CD14-positive monocyte (primary cell): ENCODE data around the gene TMEM183A. TPM values are rescaled to one million over a fixed set of nuclear protein-coding genes. Genes with fewer than 3 reads are reported as not detected.
A peak's percentile ranks its signal among the peaks of the same experiment; 100 is the strongest.

ENCODE experiments used
- DNase-seq, 3 donors: peaks; one replicate each; pipeline ENCODE4 v3.0.0-alpha.2; 2011 to 2022
- H2AFZ ChIP-seq: 2 replicates; pipeline ENCODE4 v1.6.0; 2012; ENCODE audit warnings: mild to moderate bottlenecking, low read depth, low read length, inconsistent platforms; ENCODE audit not compliant: insufficient read depth, poor library complexity, severe bottlenecking
- H3K27ac ChIP-seq, 2 donors: 1 replicate in 1 of 2; 2 replicates in 1 of 2; pipeline ENCODE4 v1.5.1; 2012 to 2013; ENCODE audit warnings: low read length in 2 of 2, control low read depth in 1 of 2, inconsistent platforms in 1 of 2, low read depth in 1 of 2, mild to moderate bottlenecking in 1 of 2
- H3K27me3 ChIP-seq, 2 donors: one replicate each; pipeline versions ENCODE4 v1.6.0 to v1.6.1; 2011 to 2013; ENCODE audit warnings: low read length in 2 of 2; ENCODE audit not compliant: control insufficient read depth in 2 of 2, insufficient read depth in 2 of 2
- H3K36me3 ChIP-seq, 2 donors: replicated peaks in 1 of 2; 1 replicate in 1 of 2; 2 replicates in 1 of 2; pipeline versions ENCODE4 v1.5.1 to v1.6.1; 2012 to 2013; ENCODE audit warnings: low read length in 2 of 2, control low read depth in 1 of 2, inconsistent platforms in 1 of 2, mild to moderate bottlenecking in 1 of 2; ENCODE audit not compliant: insufficient read depth in 2 of 2, control insufficient read depth in 1 of 2
- H3K4me1 ChIP-seq, 2 donors: 1 replicate in 1 of 2; 2 replicates in 1 of 2; pipeline versions ENCODE4 v1.5.1 to v1.6.1; 2012 to 2013; ENCODE audit warnings: low read length in 2 of 2, control low read depth in 1 of 2, inconsistent platforms in 1 of 2, mild to moderate bottlenecking in 1 of 2, moderate library complexity in 1 of 2; ENCODE audit not compliant: insufficient read depth in 2 of 2, control insufficient read depth in 1 of 2
- H3K4me2 ChIP-seq: replicated peaks from 2 replicates; pipeline ENCODE3; 2012; ENCODE audit warnings: low read length, moderate library complexity, mild to moderate bottlenecking; ENCODE audit not compliant: poor library complexity, severe bottlenecking; ENCODE audit errors: extremely low read depth
- H3K4me3 ChIP-seq, 3 experiments: fragments of 200-600 bp in 1 of 3; sonication (generic) in 1 of 3; replicated peaks in 1 of 3; 1 replicate in 2 of 3; 2 replicates in 1 of 3; pipeline ENCODE4 v1.5.1; 2011 to 2013; ENCODE audit warnings: low read length in 3 of 3, mild to moderate bottlenecking in 3 of 3, control low read depth in 2 of 3, low read depth in 2 of 3, inconsistent platforms in 1 of 3, moderate library complexity in 1 of 3
- H3K79me2 ChIP-seq: 2 replicates; pipeline ENCODE4 v1.6.0; 2012; ENCODE audit warnings: mild to moderate bottlenecking, control low read depth, inconsistent platforms, low read length, moderate library complexity; ENCODE audit not compliant: insufficient read depth
- H3K9ac ChIP-seq: 2 replicates; pipeline ENCODE4 v1.6.0; 2017; ENCODE audit warnings: low read length, mild to moderate bottlenecking; ENCODE audit not compliant: insufficient read depth, poor library complexity, severe bottlenecking
- H3K9me3 ChIP-seq, 2 donors: replicated peaks in 1 of 2; 1 replicate in 1 of 2; 2 replicates in 1 of 2; pipeline versions ENCODE4 v1.5.1 to v1.6.1; 2012 to 2013; ENCODE audit warnings: low read length in 2 of 2, control low read depth in 1 of 2; ENCODE audit not compliant: control insufficient read depth in 1 of 2, insufficient read depth in 1 of 2
- H4K20me1 ChIP-seq: 2 replicates; pipeline ENCODE4 v1.6.0; 2012; ENCODE audit warnings: mild to moderate bottlenecking, low read length, control low read depth, moderate library complexity; ENCODE audit not compliant: insufficient read depth
- H3K27ac Mint-ChIP-seq, 7 donors: one replicate each; pipeline ENCODE4 v1.8.0; 2020; ENCODE audit warnings: mild to moderate bottlenecking in 7 of 7, mixed read lengths in 7 of 7, moderate library complexity in 6 of 7, inconsistent platforms in 2 of 7
- H3K27me3 Mint-ChIP-seq, 3 donors: one replicate each; pipeline ENCODE4 v1.8.0; 2021 to 2022; ENCODE audit warnings: low read depth in 3 of 3, mild to moderate bottlenecking in 3 of 3, mixed read lengths in 3 of 3, moderate library complexity in 3 of 3, inconsistent platforms in 1 of 3
- H3K36me3 Mint-ChIP-seq, 2 donors: one replicate each; pipeline ENCODE4 v1.8.0; 2020; ENCODE audit warnings: mixed read lengths in 2 of 2, inconsistent platforms in 1 of 2, mild to moderate bottlenecking in 1 of 2
- H3K4me1 Mint-ChIP-seq: one replicate; pipeline ENCODE4 v1.8.0; 2020; ENCODE audit warnings: mild to moderate bottlenecking, mixed read lengths
- H3K4me3 Mint-ChIP-seq, 2 donors: one replicate each; pipeline ENCODE4 v1.8.0; 2020; ENCODE audit warnings: mild to moderate bottlenecking in 2 of 2, mixed read lengths in 2 of 2, moderate library complexity in 1 of 2
- H3K9me3 Mint-ChIP-seq, 7 donors: one replicate each; pipeline ENCODE4 v1.8.0; 2020 to 2022; ENCODE audit warnings: mixed read lengths in 7 of 7, mild to moderate bottlenecking in 6 of 7, moderate library complexity in 6 of 7, inconsistent platforms in 2 of 7
- WGBS: methylation state at CpG from one replicate; pipeline ENCODE4 v1.1.5; 2013; ENCODE audit warnings: missing lambda C conversion rate; ENCODE audit not compliant: insufficient coverage; 5-methylcytosine and 5-hydroxymethylcytosine counted together
- intact Hi-C, 2 donors: fragments of 100-400 bp; cut with micrococcal nuclease; formaldehyde crosslinking; loops; one replicate each; pipeline versions ENCODE4 v1.15.0 to v1.15.1; 2023
- polyA plus RNA-seq, 3 donors: library from polyadenylated mRNA; depleted of rRNA in 1 of 3; unstranded in 2 of 3; stranded (reverse) in 1 of 3; fragments of 300-500 nt in 2 of 3; fragments of >200 nt in 1 of 3; fragmentation: Illumina TruSeq in 2 of 3; gene quantifications; 1 replicate in 2 of 3; 2 replicates in 1 of 3; pipeline ENCODE4 v1.2.3, GENCODE V29; 2012 to 2021
- TF ChIP-seq, protein P1 (sequence below): fragments of 200-600 bp; IDR thresholded peaks from one replicate; pipeline ENCODE4 v1.8.0; 2022; ENCODE audit warnings: antibody characterized with exemption, mild to moderate bottlenecking

The TMEM183A gene
- polyA plus RNA-seq, 3 donors: 60.5 to 84.9 (median 70.0) TPM

GRCh38 chr1:202964791-202965410 is 42.3 kb upstream of the TMEM183A start:
- Histone ChIP-seq H3K9ac (no peak overlapping the region), H2AFZ (no peak overlapping the region), H3K9me3 (no peaks in the 10 kb centered on the region), H3K4me2 (no peak overlapping the region), H3K36me3 (peaks cover 32 to 42% of the 10 kb centered on the region in 2 donors), H3K79me2 (peaks cover 8% of the 10 kb centered on the region), H3K27ac (no peak overlapping the region), H3K4me3 (no peak overlapping the region), H3K4me1 (peaks cover 36 to 41% of the 10 kb centered on the region in 2 donors), H3K27me3 (no peaks in the 10 kb centered on the region), H4K20me1 (no peaks in the 10 kb centered on the region)
- TF ChIP-seq, protein P1, sequence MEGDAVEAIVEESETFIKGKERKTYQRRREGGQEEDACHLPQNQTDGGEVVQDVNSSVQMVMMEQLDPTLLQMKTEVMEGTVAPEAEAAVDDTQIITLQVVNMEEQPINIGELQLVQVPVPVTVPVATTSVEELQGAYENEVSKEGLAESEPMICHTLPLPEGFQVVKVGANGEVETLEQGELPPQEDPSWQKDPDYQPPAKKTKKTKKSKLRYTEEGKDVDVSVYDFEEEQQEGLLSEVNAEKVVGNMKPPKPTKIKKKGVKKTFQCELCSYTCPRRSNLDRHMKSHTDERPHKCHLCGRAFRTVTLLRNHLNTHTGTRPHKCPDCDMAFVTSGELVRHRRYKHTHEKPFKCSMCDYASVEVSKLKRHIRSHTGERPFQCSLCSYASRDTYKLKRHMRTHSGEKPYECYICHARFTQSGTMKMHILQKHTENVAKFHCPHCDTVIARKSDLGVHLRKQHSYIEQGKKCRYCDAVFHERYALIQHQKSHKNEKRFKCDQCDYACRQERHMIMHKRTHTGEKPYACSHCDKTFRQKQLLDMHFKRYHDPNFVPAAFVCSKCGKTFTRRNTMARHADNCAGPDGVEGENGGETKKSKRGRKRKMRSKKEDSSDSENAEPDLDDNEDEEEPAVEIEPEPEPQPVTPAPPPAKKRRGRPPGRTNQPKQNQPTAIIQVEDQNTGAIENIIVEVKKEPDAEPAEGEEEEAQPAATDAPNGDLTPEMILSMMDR: no peak
- H3K27ac Mint-ChIP-seq: peak overlapping the region in 2 of 7 donors; percentile 7 to 21
- peak overlapping the region in 1 of 2 donors; percentile 6 for H3K4me3 Mint-ChIP-seq
- no peaks in the 10 kb centered on the region for H3K27me3 Mint-ChIP-seq
- DNase-seq: no peak
- H3K36me3 Mint-ChIP-seq: peaks cover 45 to 48% of the 10 kb centered on the region in 2 donors
- peaks cover 37% of the 10 kb centered on the region for H3K4me1 Mint-ChIP-seq
- WGBS: 100% methylated on average over 2 of the region's 6 CpGs
- intact Hi-C loops: loop anchor here (5.0 kb wide), 2 partner anchors 38 to 158 kb away; partner anchors contain the start of genes KDM5B (in 1 of the 2) and KLHL12 (in 1 of the 2)
- H3K9me3 Mint-ChIP-seq: no peaks in the 10 kb centered on the region

GRCh38 chr1:202965422-202965821 is 41.8 kb upstream of the TMEM183A start:
- Histone ChIP-seq H3K9ac (no peak overlapping the region), H3K27ac (no peak overlapping the region), H3K79me2 (peaks cover 8% of the 10 kb centered on the region), H3K4me3 (no peak overlapping the region), H3K4me1 (peaks cover 41 to 46% of the 10 kb centered on the region in 2 donors), H3K27me3 (no peaks in the 10 kb centered on the region), H3K9me3 (no peaks in the 10 kb centered on the region), H3K4me2 (no peak overlapping the region), H2AFZ (no peak overlapping the region), H4K20me1 (no peaks in the 10 kb centered on the region), H3K36me3 (peaks cover 32 to 42% of the 10 kb centered on the region in 2 donors)
- Mint-ChIP-seq H3K4me1 (peaks cover 43% of the 10 kb centered on the region), H3K27ac (peak overlapping the region in 1 of 7 donors; percentile 80), H3K9me3 (no peaks in the 10 kb centered on the region), H3K36me3 (peaks cover 45 to 48% of the 10 kb centered on the region in 2 donors), H3K27me3 (no peaks in the 10 kb centered on the region), H3K4me3 (peak overlapping the region in 1 of 2 donors; percentile 76)
- intact Hi-C loops: loop anchor here (5.0 kb wide), 2 partner anchors 38 to 158 kb away; partner anchors contain the start of genes KDM5B (in 1 of the 2) and KLHL12 (in 1 of the 2)
- TF ChIP-seq, protein P1: no peak
- no peak for DNase-seq
- WGBS: 81% methylated on average over 3 of the region's 3 CpGs
